K562 (cell line): ENCODE measurements around the gene RIC3. TPM values are rescaled to one million over a fixed set of nuclear protein-coding genes. Genes with fewer than 3 reads are reported as not detected.

Source experiments
- ATAC-seq: fragments of 200-7000 bp; cut with Tn5 transposase; 3 replicates; pipeline ENCODE4 v1.9.1; 2020; ENCODE audit warnings: moderate library complexity
- BruUV-seq: library from RNA; stranded (reverse); fragments of 400-500 nt; replicated peaks from 2 replicates; lab custom pipeline; 2021; lab: Mats Ljungman, UMichigan
- CTCF ChIA-PET: fragments of 300-600 bp; formaldehyde crosslinking; extraction: SDS; loops from one replicate; lab custom pipeline; 2021; ENCODE audit warnings: low intra/inter-chr PET ratio; lab: Yijun Ruan, JAX
- POLR2A ChIA-PET: fragments of 300-600, 350-650 bp; sonication (Branson Sonifier 250); formaldehyde crosslinking; extraction: SDS; loops from one replicate; lab custom pipeline; 2021; ENCODE audit warnings: antibody characterized with exemption, inconsistent platforms; lab: Yijun Ruan, JAX
- DNase-seq, 4 experiments: peaks; one replicate each; pipeline versions ENCODE4 v3.0.0 to v3.0.0-alpha.2; 2011 to 2018; ENCODE audit warnings: low spot score in 3 of 4, mixed read lengths in 3 of 4; ENCODE audit errors: extremely low read depth in 1 of 4
- FAIRE-seq: peaks from 2 replicates; lab custom pipeline; 2011; peaks lifted over from hg19 to GRCh38; lab: Jason Lieb, UNC
- H2AFZ ChIP-seq: 2 replicates; pipeline ENCODE4 v1.6.0; 2011; ENCODE audit warnings: low read depth, low read length, control low read depth, inconsistent platforms
- H3K27ac ChIP-seq: fragments of 200-600 bp; 3 replicates; pipeline ENCODE4 v1.8.0; 2011; ENCODE audit warnings: low read depth, mild to moderate bottlenecking, control low read depth, inconsistent platforms, low read length, moderate library complexity, mixed read lengths; ENCODE audit errors: extremely low read depth
- H3K27me3 ChIP-seq, 2 experiments: fragments of 300-600 bp in 1 of 2; 2 replicates in 1 of 2; 3 replicates in 1 of 2; pipeline versions ENCODE4 v1.6.0 to v1.8.0; 2011; ENCODE audit warnings: inconsistent platforms in 2 of 2, low read length in 2 of 2, mild to moderate bottlenecking in 1 of 2, mixed read lengths in 1 of 2, moderate library complexity in 1 of 2; ENCODE audit not compliant: control insufficient read depth in 2 of 2, insufficient read depth in 2 of 2
- H3K36me3 ChIP-seq: fragments of 300-600 bp; 3 replicates; pipeline ENCODE4 v1.8.0; 2011; ENCODE audit warnings: mild to moderate bottlenecking, low read length, inconsistent platforms; ENCODE audit not compliant: control insufficient read depth, insufficient read depth
- H3K4me1 ChIP-seq, 2 experiments: fragments of 200-600 bp in 1 of 2; replicated peaks in 1 of 2; 2 replicates in 1 of 2; 3 replicates in 1 of 2; pipeline versions ENCODE4 v1.5.1 to v1.8.0; 2011; ENCODE audit warnings: inconsistent platforms in 2 of 2, low read length in 2 of 2, mild to moderate bottlenecking in 1 of 2, mixed read lengths in 1 of 2, moderate library complexity in 1 of 2; ENCODE audit not compliant: control insufficient read depth in 2 of 2, insufficient read depth in 2 of 2
- H3K4me2 ChIP-seq: 2 replicates; pipeline ENCODE4 v1.6.1; 2011; ENCODE audit warnings: low read length, control low read depth, inconsistent platforms, mixed read lengths; ENCODE audit not compliant: insufficient read depth
- H3K4me3 ChIP-seq: fragments of 200-600 bp; sonication (generic), shearing (Covaris generic); 2 replicates; pipeline ENCODE4 v1.5.1; 2016; ENCODE audit warnings: control low read depth, inconsistent platforms
- H3K79me2 ChIP-seq: fragments of 200-600 bp; 3 replicates; pipeline ENCODE4 v1.8.0; 2011; ENCODE audit warnings: low read length, inconsistent platforms; ENCODE audit not compliant: control insufficient read depth, insufficient read depth
- H3K9ac ChIP-seq, 2 experiments: 2 replicates each; pipeline versions ENCODE4 v1.6.0 to v1.6.1; 2011; ENCODE audit warnings: low read depth in 2 of 2, low read length in 2 of 2, control low read depth in 1 of 2, inconsistent platforms in 1 of 2, mild to moderate bottlenecking in 1 of 2, mixed read lengths in 1 of 2; ENCODE audit not compliant: insufficient read depth in 1 of 2
- H3K9me1 ChIP-seq: one replicate; pipeline ENCODE4 v1.6.0; 2011; ENCODE audit warnings: inconsistent platforms, mild to moderate bottlenecking, low read length, moderate library complexity; ENCODE audit not compliant: control insufficient read depth, insufficient read depth
- H3K9me3 ChIP-seq: replicated peaks from 2 replicates; pipeline ENCODE4 v1.5.1; 2011; ENCODE audit warnings: low read depth, low read length, inconsistent platforms; ENCODE audit not compliant: control insufficient read depth, insufficient read depth
- H4K20me1 ChIP-seq: replicated peaks from 2 replicates; pipeline ENCODE4 v1.6.1; 2011; ENCODE audit warnings: low read length, inconsistent platforms, mixed read lengths; ENCODE audit not compliant: control insufficient read depth, insufficient read depth
- BCOR ChIP-seq: fragments of 450-650 bp; IDR thresholded peaks from 2 replicates; pipeline ENCODE4 v1.6.1; 2016
- CXXC5 ChIP-seq: fragments of 250-450 bp; sonication (Bioruptor Pico); IDR thresholded peaks from 2 replicates; pipeline ENCODE4 v1.8.0; 2022; ENCODE audit warnings: inconsistent platforms, mild to moderate bottlenecking, moderate library complexity
- FOXA3 ChIP-seq, 2 experiments: fragments of 450-650 bp in 1 of 2; sonication (generic) in 1 of 2; formaldehyde crosslinking; IDR thresholded peaks in 1 of 2; conservative IDR thresholded peaks in 1 of 2; 2 replicates each; pipeline versions ENCODE4 v1.4.0 to v1.8.0; 2020 to 2022; ENCODE audit warnings: mild to moderate bottlenecking in 2 of 2, missing genetic modification reagents in 1 of 2
- HNRNPH1 ChIP-seq: fragments of 200-400 bp; formaldehyde crosslinking; optimal IDR thresholded peaks from 2 replicates; pipeline ENCODE3; 2017; ENCODE audit warnings: low read depth, mild to moderate bottlenecking, low read length, moderate library complexity
- MTF1 ChIP-seq: fragments of 250-450 bp; sonication (Bioruptor Pico); IDR thresholded peaks from 2 replicates; pipeline ENCODE4 v1.9.0; 2021; ENCODE audit warnings: moderate library complexity, mild to moderate bottlenecking, inconsistent platforms, borderline replicate concordance
- NCOA2 ChIP-seq, 2 experiments: fragments of 450-650 bp; IDR thresholded peaks; 2 replicates each; pipeline ENCODE4 v1.6.1; 2018; ENCODE audit warnings: mild to moderate bottlenecking in 2 of 2, moderate library complexity in 1 of 2; ENCODE audit not compliant: partially characterized antibody in 2 of 2
- RREB1 ChIP-seq: fragments of 250-450 bp; sonication (Bioruptor Pico); IDR thresholded peaks from 2 replicates; pipeline ENCODE4 v1.4.0; 2020
- RUNX1 ChIP-seq: sonication (generic); IDR thresholded peaks from 2 replicates; pipeline ENCODE4 v1.6.1; 2016; ENCODE audit warnings: antibody characterized with exemption, low read depth
- STAT5A ChIP-seq: IDR thresholded peaks from 2 replicates; pipeline ENCODE4 v1.6.1; 2012; ENCODE audit warnings: low read length, inconsistent platforms, borderline replicate concordance
- ZBTB5 ChIP-seq: fragments of 450-650 bp; IDR thresholded peaks from 2 replicates; pipeline ENCODE4 v1.6.1; 2017; ENCODE audit warnings: antibody characterized with exemption
- ZKSCAN3 ChIP-seq: fragments of 250-450 bp; sonication (Bioruptor Pico); IDR thresholded peaks from 2 replicates; pipeline ENCODE4 v1.4.0; 2020
- ZNF140 ChIP-seq: fragments of 250-450 bp; sonication (Bioruptor Pico); IDR thresholded peaks from 2 replicates; pipeline ENCODE4 v1.8.0; 2021; ENCODE audit warnings: moderate library complexity, mild to moderate bottlenecking, inconsistent platforms
- ZNF398 ChIP-seq: fragments of 250-450 bp; sonication (Bioruptor Pico); IDR thresholded peaks from 2 replicates; pipeline ENCODE4 v1.8.0; 2021; ENCODE audit warnings: moderate library complexity, mild to moderate bottlenecking, inconsistent platforms
- ZNF445 ChIP-seq: fragments of 250-450 bp; sonication (Bioruptor Pico); IDR thresholded peaks from 2 replicates; pipeline ENCODE4 v1.4.0; 2020; ENCODE audit warnings: low read depth, mild to moderate bottlenecking, moderate library complexity
- WGBS: fragments of 100-300 bp; shearing (Covaris generic); methylation state at CpG from one replicate; pipeline ENCODE4 v1.1.6; 2016; ENCODE audit warnings: low coverage, mixed read lengths; ENCODE audit not compliant: insufficient coverage; ENCODE audit errors: missing lambda C conversion rate; 5-methylcytosine and 5-hydroxymethylcytosine counted together
- in situ Hi-C: fragments of 300-500 bp; cut with MboI; formaldehyde crosslinking; loops from 4 replicates; pipeline ENCODE4 v1.15.0; 2018; ENCODE audit warnings: inconsistent platforms, mixed read lengths
- intact Hi-C: fragments of 100-400 bp; cut with micrococcal nuclease; formaldehyde crosslinking; loops from 2 replicates; pipeline ENCODE4 v1.14.2; 2022
- polyA plus RNA-seq, 8 experiments: library from polyadenylated mRNA; depleted of rRNA in 4 of 8; stranded (reverse) in 5 of 8; unstranded in 3 of 8; fragments of >200 nt; fragmentation: Nextera tagmentation in 2 of 8; fragmentation: Illumina TruSeq in 1 of 8; extraction: Ambion mirVana in 2 of 8; extraction: Trizol in 1 of 8; gene quantifications; 2 replicates each; pipeline versions ENCODE4 v1.2.1 to v1.2.3, GENCODE V29; 2011 to 2014; ENCODE audit warnings: inconsistent platforms in 1 of 8, missing spikeins in 1 of 8
- total RNA-seq, 7 experiments: library from RNA; depleted of rRNA in 6 of 7; stranded (reverse); fragments of >200 nt in 6 of 7; fragmentation: Illumina TruSeq in 2 of 7; extraction: Trizol in 2 of 7; gene quantifications; 2 replicates each; pipeline versions ENCODE4 v1.2.1 to v1.2.3, GENCODE V29; 2011 to 2021; ENCODE audit warnings: low replicate concordance in 1 of 7

The RIC3 gene
- total and polyA plus RNA-seq, 9 of the 15 experiments (the other 6 are each of a cell fraction or from before 2014, with no cell fraction given) = 0.03 to 0.16 (median 0.05) TPM; not detected in 4

DNA sequence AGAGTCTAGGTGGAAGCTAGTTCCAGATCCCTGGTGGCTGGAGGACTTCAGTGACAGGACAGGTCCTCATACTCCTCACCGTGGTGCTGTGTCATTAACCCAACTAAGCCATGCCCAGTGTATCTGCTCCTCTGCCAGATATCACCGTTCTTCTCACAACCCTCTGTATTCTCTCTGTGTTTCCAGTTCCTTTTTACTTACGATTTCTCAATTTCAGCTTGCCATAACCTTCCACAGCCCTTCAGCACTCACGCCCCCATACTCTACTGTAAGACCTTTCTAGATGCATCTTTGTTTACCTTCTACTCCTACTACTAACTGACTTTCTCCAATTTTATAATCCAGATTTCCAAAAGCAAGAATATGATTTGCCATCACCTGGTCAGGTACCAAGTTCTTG lies 26.1 kb upstream of the RIC3 start:
- no peak for TF ChIP-seq ZNF140
- TF ChIP-seq NCOA2 (IDR thresholded peaks at IDR 0.05; ENCODE audit: partially characterized antibody in 2 of 2) = no peak
- TF ChIP-seq STAT5A = no peak
- no peak for TF ChIP-seq FOXA3 (CRISPR knock-in tag; conservative IDR thresholded peaks at IDR 0.05 in 1 of 2, IDR thresholded peaks at IDR 0.05 in 1 of 2)
- no peak for TF ChIP-seq HNRNPH1
- TF ChIP-seq BCOR = no peak
- TF ChIP-seq ZNF398 (CRISPR knock-in tag) = no peak
- no peak for TF ChIP-seq ZBTB5
- TF ChIP-seq CXXC5 (CRISPR knock-in tag) = no peak
- no peak for TF ChIP-seq RUNX1
- no peak for TF ChIP-seq MTF1 (CRISPR knock-in tag)
- no peak for TF ChIP-seq RREB1 (CRISPR knock-in tag)
- no peak for TF ChIP-seq ZNF445 (CRISPR knock-in tag)
- TF ChIP-seq ZKSCAN3 (CRISPR knock-in tag) = no peak
- no peak overlapping the region for H3K4me3 ChIP-seq
- no peak for FAIRE-seq
- H3K27ac ChIP-seq = no peak overlapping the region
- intact Hi-C loops (loop anchor here (10.0 kb wide), 1 partner anchor 370 kb away; no protein-coding TSS in a partner anchor), in situ Hi-C loops (no loop called here)
- no peaks in the 10 kb centered on the region for H3K9me1 ChIP-seq
- no peak overlapping the region for H3K4me2 ChIP-seq
- no peak overlapping the region for H2AFZ ChIP-seq
- CTCF ChIA-PET = no interaction called here
- peaks cover 0 to 3% of the 10 kb centered on the region in 2 experiments; a peak in 1 of 5 replicates for H3K4me1 ChIP-seq
- no TSS peak for BruUV-seq
- H4K20me1 ChIP-seq = peaks cover 9% of the 10 kb centered on the region
- ATAC-seq = no peak
- 4% methylated on average over 4 of the region's 4 CpGs for WGBS
- no peaks in the 10 kb centered on the region for H3K79me2 ChIP-seq
- H3K9ac ChIP-seq = no peak overlapping the region
- no peak for DNase-seq
- no peaks in the 10 kb centered on the region for H3K9me3 ChIP-seq
- H3K27me3 ChIP-seq = peaks cover 0 to 6% of the 10 kb centered on the region in 2 experiments; a peak in 1 of 5 replicates
- POLR2A ChIA-PET = interaction anchor here (0.6 to 1.3 kb wide), 2 partner anchors 8 to 47 kb away, joined by 3 read pairs; no protein-coding TSS in a partner anchor
- H3K36me3 ChIP-seq = no peaks in the 10 kb centered on the region
